Stomach smooth muscle (tissue), 2 donors: ENCODE data around the gene ZNF646.
A peak's percentile ranks its signal among the peaks of the same experiment; 100 is the strongest.

Experiments used
- H3K27ac ChIP-seq: one replicate; pipeline ENCODE4 v1.7.0; 2013; ENCODE audit warnings: mild to moderate bottlenecking, low read length, inconsistent platforms
- H3K27me3 ChIP-seq, 2 donors: one replicate each; pipeline ENCODE4 v1.7.0; 2013; ENCODE audit warnings: low read length in 2 of 2; ENCODE audit not compliant: insufficient read depth in 2 of 2, control insufficient read depth in 1 of 2
- H3K36me3 ChIP-seq, 2 donors: one replicate each; pipeline ENCODE4 v1.7.0; 2013; ENCODE audit warnings: low read length in 2 of 2; ENCODE audit not compliant: control insufficient read depth in 2 of 2, insufficient read depth in 2 of 2
- H3K4me1 ChIP-seq: one replicate; pipeline ENCODE4 v1.7.0; 2013; ENCODE audit warnings: low read length; ENCODE audit not compliant: control insufficient read depth, insufficient read depth
- H3K4me3 ChIP-seq, 2 donors: one replicate each; pipeline ENCODE4 v1.7.0; 2013; ENCODE audit warnings: low read length in 2 of 2
- H3K9ac ChIP-seq, 2 donors: one replicate each; pipeline ENCODE4 v1.7.0; 2013; ENCODE audit warnings: low read length in 2 of 2, mild to moderate bottlenecking in 1 of 2
- H3K9me3 ChIP-seq, 2 donors: one replicate each; pipeline ENCODE4 v1.7.0; 2013; ENCODE audit warnings: low read length in 2 of 2; ENCODE audit not compliant: control insufficient read depth in 2 of 2
- donor health status: healthy.
- donor health status: Pancreatic carcinoma.

Gene ZNF646

DNA sequence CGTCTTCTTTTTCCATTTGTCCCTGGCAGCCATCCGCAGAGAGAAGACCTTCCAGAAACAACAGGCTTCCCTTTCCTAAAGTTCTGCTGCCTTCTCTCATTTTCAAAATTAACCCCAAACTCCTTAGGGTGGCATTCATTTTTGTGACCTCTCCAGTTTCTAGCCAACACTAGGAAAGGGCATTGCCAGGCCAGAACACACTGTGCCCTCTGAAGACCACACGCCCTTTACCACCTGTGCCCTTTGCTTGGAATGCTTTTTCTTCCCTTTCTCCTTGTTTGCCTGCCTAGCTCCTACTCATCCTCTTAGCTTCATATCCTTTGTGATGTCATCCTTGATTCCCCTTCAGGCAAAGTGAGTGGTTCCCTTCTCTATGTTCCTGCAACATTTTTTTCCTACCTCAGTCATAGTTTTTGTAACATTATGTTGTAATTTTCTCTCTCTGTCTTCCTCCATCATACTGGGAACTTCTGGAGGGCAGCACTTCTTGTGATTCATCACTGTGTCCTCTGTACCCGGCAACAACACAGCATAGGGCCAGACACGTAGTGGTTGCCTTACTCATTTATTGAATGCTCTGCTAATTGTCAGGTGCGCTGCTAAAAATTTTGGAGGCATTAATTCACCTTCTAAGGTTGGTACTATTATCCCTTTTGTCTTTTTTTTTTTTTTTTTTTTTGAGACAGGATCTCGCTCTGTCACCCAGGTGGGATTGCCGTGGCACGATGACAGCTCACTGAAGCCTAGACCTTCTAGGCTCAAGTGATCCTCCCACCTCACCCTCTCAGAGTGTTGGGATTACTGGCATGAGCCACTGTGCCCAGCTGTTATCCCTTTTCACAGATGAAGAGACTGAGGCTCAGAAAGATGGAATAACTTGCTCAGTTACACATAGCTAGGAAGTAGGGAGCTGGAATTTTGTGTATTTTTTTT, 44.3 kb downstream of the ZNF646 start:
- Histone ChIP-seq H3K4me1 (peaks cover 14% of the 10 kb centered on the region), H3K36me3 (peaks cover 24 to 27% of the 10 kb centered on the region in 2 donors), H3K9me3 (no peaks in the 10 kb centered on the region), H3K4me3 (peak overlapping the region; percentile 78 to 84), H3K27me3 (no peaks in the 10 kb centered on the region), H3K27ac (peak overlapping the region; percentile 98), H3K9ac (peak overlapping the region; percentile 92 to 98)

- Histone ChIP-seq H3K27me3 (no peaks in the 10 kb centered on the region), H3K36me3 (peaks cover 28 to 31% of the 10 kb centered on the region in 2 donors), H3K4me3 (no peak overlapping the region), H3K27ac (peak overlapping the region; percentile 41), H3K9ac (no peak overlapping the region), H3K9me3 (no peaks in the 10 kb centered on the region), H3K4me1 (peaks cover 14% of the 10 kb centered on the region)
These were observed 45.9 kb downstream of the ZNF646 start for GRCh38 chr16:31120129-31120528.

DNA sequence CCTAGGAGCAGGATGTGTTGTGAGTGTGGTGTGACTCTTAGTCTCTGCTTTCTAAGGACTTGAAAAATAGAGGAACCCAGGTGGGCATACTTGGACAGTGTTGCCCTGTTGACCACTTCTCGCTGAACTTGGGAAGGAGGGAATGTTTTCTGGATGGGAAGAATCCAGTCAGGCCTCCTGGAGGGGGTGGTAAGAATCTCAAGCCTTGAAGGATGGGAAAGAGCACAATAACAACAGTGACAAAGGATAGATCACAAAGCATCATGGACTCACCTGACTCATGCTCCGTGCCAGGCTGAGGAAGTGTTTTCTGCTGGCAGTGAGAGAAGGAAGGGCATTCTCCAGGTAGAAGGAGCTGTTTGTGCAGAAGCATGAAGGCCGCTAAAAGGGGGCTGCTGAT, 51.6 kb downstream of the ZNF646 start:
- peaks cover 6% of the 10 kb centered on the region for H3K4me1 ChIP-seq
- no peak overlapping the region for H3K9ac ChIP-seq
- no peak overlapping the region for H3K27ac ChIP-seq
- no peaks in the 10 kb centered on the region for H3K27me3 ChIP-seq
- peaks cover 47 to 51% of the 10 kb centered on the region in 2 donors for H3K36me3 ChIP-seq
- no peak overlapping the region for H3K4me3 ChIP-seq
- no peaks in the 10 kb centered on the region for H3K9me3 ChIP-seq

GRCh38 chr16:31127182-31127581, 53.0 kb downstream of the ZNF646 start:
- Histone ChIP-seq H3K9ac (no peak overlapping the region), H3K4me1 (peaks cover 6% of the 10 kb centered on the region), H3K27ac (no peak overlapping the region), H3K4me3 (no peak overlapping the region), H3K27me3 (no peaks in the 10 kb centered on the region), H3K9me3 (no peaks in the 10 kb centered on the region), H3K36me3 (peaks cover 46 to 51% of the 10 kb centered on the region in 2 donors)

DNA sequence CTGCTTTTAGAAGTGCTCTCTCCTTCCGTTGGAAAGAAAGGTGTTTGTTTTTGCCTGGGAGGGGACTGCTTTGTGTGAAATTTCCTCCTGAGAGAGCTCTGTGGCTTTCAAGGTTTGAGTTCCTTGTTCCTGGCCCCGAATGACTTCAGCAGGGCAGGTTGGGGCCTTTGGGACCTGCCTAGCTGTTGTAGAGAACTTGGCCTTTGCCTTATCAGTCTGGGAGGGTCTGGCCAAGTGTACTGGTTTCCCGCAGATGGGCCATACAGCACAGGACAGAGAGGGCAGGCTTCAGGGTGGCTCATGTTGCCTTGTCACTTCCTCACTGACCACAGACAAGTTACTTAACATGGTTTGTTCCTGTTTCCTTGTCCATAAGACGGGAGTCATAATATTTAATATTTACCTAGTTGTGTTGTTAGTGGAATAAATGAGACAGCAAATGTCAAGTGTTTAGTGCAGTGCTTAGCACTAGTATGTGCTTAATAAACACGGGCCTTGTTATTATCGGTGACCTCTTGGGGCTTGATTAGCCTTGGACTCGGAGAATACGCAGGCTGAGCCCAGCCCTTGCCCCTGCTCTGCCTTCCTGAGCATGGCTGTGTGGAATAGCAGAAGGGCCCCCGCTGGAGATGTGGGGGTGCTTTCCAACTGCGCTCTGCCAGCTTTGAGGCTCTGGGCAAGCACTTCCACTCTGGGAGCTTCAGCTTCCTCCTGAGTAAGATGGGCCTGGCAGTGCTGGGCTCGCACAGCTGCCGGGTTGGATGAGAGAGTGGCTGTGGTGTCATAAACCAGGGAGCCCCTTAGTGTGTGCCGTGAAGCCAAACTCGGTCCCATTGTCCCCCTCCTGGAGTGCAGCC, 54.7 kb downstream of the ZNF646 start:
- H3K9ac ChIP-seq = peak overlapping the region in 1 of 2 donors; percentile 13
- peaks cover 43 to 49% of the 10 kb centered on the region in 2 donors for H3K36me3 ChIP-seq
- no peaks in the 10 kb centered on the region for H3K9me3 ChIP-seq
- no peak overlapping the region for H3K27ac ChIP-seq
- no peak overlapping the region for H3K4me3 ChIP-seq
- no peaks in the 10 kb centered on the region for H3K27me3 ChIP-seq
- H3K4me1 ChIP-seq = peaks cover 6% of the 10 kb centered on the region

DNA sequence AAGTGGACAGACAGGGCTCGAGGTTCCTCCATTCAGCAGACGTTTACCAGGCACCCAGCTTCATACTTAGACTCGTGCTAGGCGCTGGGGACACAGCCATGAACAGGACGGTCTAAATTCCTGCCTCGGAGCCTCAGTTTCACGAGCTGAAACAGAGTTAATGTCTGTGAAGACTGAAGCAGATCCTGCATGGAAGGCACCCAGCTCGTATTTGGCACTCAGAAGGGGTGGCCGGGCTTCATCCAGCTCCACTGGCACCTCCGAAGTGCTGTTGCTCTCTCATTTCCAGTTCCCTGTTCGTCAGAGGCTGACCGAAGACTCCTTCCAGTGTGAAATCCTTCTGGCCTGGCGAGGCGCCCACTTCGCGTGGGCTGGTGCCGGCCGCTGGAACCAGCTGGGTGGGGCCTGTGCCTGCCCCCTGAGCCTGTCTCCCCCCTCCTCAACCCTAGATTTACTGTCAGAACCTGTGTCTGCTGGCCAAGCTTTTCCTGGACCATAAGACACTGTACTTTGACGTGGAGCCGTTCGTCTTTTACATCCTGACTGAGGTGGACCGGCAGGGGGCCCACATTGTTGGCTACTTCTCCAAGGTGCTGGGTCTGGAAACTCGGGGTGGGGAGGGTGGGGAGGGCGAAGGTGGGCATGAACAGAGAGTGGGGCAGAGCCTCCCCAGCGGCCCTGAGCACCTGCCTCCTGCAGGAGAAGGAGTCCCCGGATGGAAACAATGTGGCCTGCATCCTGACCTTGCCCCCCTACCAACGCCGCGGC, 55.5 kb downstream of the ZNF646 start:
- H3K4me1 ChIP-seq = peaks cover 6% of the 10 kb centered on the region
- H3K27ac ChIP-seq = no peak overlapping the region
- no peaks in the 10 kb centered on the region for H3K9me3 ChIP-seq
- H3K27me3 ChIP-seq = peaks cover 0 to under 1% of the 10 kb centered on the region in 2 donors
- H3K4me3 ChIP-seq = no peak overlapping the region
- H3K9ac ChIP-seq = peak overlapping the region in 1 of 2 donors; percentile 13
- peaks cover 39 to 47% of the 10 kb centered on the region in 2 donors for H3K36me3 ChIP-seq

DNA sequence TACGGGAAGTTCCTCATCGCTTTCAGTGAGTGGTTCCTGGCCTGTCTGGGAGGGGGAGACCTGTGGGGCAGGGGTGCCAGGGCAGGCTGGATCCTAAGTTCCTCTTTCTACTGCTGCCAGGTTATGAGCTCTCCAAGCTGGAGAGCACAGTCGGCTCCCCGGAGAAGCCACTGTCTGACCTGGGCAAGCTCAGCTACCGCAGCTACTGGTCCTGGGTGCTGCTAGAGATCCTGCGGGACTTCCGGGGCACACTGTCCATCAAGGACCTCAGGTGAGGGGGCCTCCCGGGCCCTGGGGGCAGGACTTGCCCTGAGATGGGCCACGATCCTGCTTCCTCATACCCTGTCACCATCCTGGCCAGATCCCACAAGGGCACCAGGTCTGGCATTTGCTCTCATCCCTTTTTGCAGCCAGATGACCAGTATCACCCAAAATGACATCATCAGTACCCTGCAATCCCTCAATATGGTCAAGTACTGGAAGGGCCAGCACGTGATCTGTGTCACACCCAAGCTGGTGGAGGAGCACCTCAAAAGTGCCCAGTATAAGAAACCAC, 56.2 kb downstream of the ZNF646 start:
- H3K4me1 ChIP-seq = peaks cover 6% of the 10 kb centered on the region
- H3K4me3 ChIP-seq = no peak overlapping the region
- peaks cover 5 to 8% of the 10 kb centered on the region in 2 donors for H3K27me3 ChIP-seq
- no peaks in the 10 kb centered on the region for H3K9me3 ChIP-seq
- no peak overlapping the region for H3K9ac ChIP-seq
- H3K27ac ChIP-seq = no peak overlapping the region
- H3K36me3 ChIP-seq = peaks cover 39 to 47% of the 10 kb centered on the region in 2 donors

DNA sequence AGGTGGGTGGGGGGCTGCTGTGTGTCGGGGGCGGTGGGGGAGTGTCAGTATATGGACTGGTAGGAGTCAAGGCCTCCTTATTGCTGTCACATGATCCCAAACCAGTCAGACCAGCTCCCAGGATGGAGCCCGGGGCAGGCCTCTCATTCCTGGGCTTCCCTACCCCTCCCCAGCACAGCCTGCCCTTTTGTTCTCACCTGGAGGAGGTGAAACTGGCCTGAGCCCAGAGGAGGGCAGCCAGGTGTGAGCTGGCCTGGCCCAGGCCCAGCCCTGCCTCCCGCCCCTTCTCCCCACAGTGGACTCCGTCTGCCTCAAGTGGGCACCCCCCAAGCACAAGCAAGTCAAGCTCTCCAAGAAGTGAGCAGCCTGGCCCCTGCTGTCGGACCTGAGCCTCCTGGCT, 56.7 kb downstream of the ZNF646 start:
- Histone ChIP-seq H3K27me3 (peaks cover 10 to 12% of the 10 kb centered on the region in 2 donors), H3K4me3 (no peak overlapping the region), H3K9me3 (no peaks in the 10 kb centered on the region), H3K4me1 (peaks cover 6% of the 10 kb centered on the region), H3K9ac (no peak overlapping the region), H3K27ac (no peak overlapping the region), H3K36me3 (peaks cover 39 to 47% of the 10 kb centered on the region in 2 donors)

DNA sequence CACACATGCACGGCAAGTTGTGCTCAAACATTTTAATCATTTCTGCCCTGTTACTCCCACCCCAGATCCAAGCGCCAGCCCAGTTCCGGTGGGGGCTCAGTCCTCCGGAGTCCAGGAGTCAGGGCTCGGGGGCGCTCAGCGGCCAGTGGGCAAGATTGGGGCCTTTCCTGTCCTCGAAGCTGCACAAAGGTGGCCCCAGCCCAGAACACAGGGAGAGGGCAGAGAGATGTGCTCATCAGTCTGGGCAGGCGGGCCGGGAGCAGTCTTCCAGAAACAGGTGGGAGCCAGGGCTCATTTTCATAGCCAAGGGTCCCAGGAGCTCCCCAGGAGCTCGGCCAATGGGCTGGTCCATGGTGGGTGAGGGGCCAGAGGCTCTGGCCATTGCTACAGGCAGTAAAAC, 57.2 kb downstream of the ZNF646 start:
- Histone ChIP-seq H3K9ac (no peak overlapping the region), H3K36me3 (peaks cover 39 to 46% of the 10 kb centered on the region in 2 donors), H3K27ac (no peak overlapping the region), H3K4me3 (no peak overlapping the region), H3K4me1 (peaks cover 6% of the 10 kb centered on the region), H3K9me3 (no peaks in the 10 kb centered on the region), H3K27me3 (peaks cover 12 to 14% of the 10 kb centered on the region in 2 donors)

DNA sequence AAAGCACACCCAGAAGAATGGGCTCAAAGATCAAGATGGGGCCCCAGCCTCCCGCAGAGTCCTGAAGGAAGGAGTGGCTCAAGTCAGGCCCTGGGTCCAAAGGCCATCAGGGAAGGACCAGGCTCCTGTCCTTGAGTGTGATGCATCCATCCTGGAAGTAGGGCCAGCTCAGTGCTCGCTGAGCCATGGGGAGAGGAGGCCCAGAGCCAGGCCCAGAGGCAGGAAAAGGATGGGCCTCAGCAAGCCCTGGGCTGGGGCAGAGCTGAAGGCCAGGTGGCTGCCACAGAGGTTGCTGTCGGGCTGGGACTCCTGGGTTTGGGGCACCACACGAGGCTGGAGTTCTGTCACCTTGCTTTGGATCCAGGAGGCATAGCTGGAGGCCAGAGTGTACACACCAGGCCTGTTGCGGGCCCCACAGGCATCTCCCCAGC, 57.6 kb downstream of the ZNF646 start:
- Histone ChIP-seq H3K9me3 (no peaks in the 10 kb centered on the region), H3K27ac (no peak overlapping the region), H3K27me3 (peaks cover 12 to 14% of the 10 kb centered on the region in 2 donors), H3K4me1 (peaks cover 6% of the 10 kb centered on the region), H3K4me3 (no peak overlapping the region), H3K36me3 (peaks cover 39 to 45% of the 10 kb centered on the region in 2 donors), H3K9ac (no peak overlapping the region)
